Glutamatergic neuron (in vitro differentiated cells): ENCODE results near the gene TGM2. TPM values are rescaled to one million over a fixed set of nuclear protein-coding genes. Genes with fewer than 3 reads are reported as not detected.

Experiments
- DNase-seq: peaks from one replicate; pipeline ENCODE4 v3.0.0; 2022
- H3K27ac Mint-ChIP-seq: one replicate; pipeline ENCODE4 v1.8.0; 2020; ENCODE audit warnings: mild to moderate bottlenecking, mixed read lengths, inconsistent platforms; ENCODE audit not compliant: unreplicated experiment
- H3K27me3 Mint-ChIP-seq: one replicate; pipeline ENCODE4 v1.8.0; 2020; ENCODE audit warnings: mild to moderate bottlenecking, moderate library complexity, mixed read lengths, inconsistent platforms; ENCODE audit not compliant: unreplicated experiment
- H3K36me3 Mint-ChIP-seq: one replicate; pipeline ENCODE4 v1.8.0; 2020; ENCODE audit warnings: mild to moderate bottlenecking, mixed read lengths, inconsistent platforms; ENCODE audit not compliant: unreplicated experiment
- H3K4me1 Mint-ChIP-seq: one replicate; pipeline ENCODE4 v1.8.0; 2020; ENCODE audit warnings: mild to moderate bottlenecking, low read depth, mixed read lengths, inconsistent platforms; ENCODE audit not compliant: unreplicated experiment
- H3K4me3 Mint-ChIP-seq: one replicate; pipeline ENCODE4 v1.8.0; 2020; ENCODE audit warnings: mild to moderate bottlenecking, mixed read lengths, inconsistent platforms; ENCODE audit not compliant: unreplicated experiment
- H3K9me3 Mint-ChIP-seq: one replicate; pipeline ENCODE4 v1.8.0; 2020; ENCODE audit warnings: mild to moderate bottlenecking, moderate library complexity, mixed read lengths, inconsistent platforms; ENCODE audit not compliant: unreplicated experiment
- CTCF ChIP-seq: fragments of 200-600 bp; sonication (generic); IDR thresholded peaks from one replicate; pipeline ENCODE4 v1.5.0; 2021; ENCODE audit not compliant: partially characterized antibody, unreplicated experiment
- total RNA-seq: library from RNA; stranded (reverse); fragmentation: NEBNext Ultra II Directional; extraction: Animal tissue kit (Norgen Biotek cat#: 25700); gene quantifications from one replicate; pipeline ENCODE4 v1.2.1, GENCODE V29; 2021; ENCODE audit not compliant: unreplicated experiment

TGM2 gene
- total RNA-seq, 1 donor from 2014 or later = not detected

- peaks cover 1% of the 10 kb centered on the region for H3K9me3 Mint-ChIP-seq
- H3K27me3 Mint-ChIP-seq = peaks cover 1% of the 10 kb centered on the region
- H3K27ac Mint-ChIP-seq = no peak overlapping the region
- H3K4me1 Mint-ChIP-seq = peaks cover 7% of the 10 kb centered on the region
- no peak for DNase-seq
- H3K4me3 Mint-ChIP-seq = no peak overlapping the region
- H3K36me3 Mint-ChIP-seq = no peaks in the 10 kb centered on the region
- TF ChIP-seq CTCF = no peak
Observed at GRCh38 chr20:38129893-38130609, 35.0 kb downstream of the TGM2 start.

- no peak overlapping the region for H3K4me3 Mint-ChIP-seq
- peaks cover 7% of the 10 kb centered on the region for H3K4me1 Mint-ChIP-seq
- peaks cover 1% of the 10 kb centered on the region for H3K9me3 Mint-ChIP-seq
- TF ChIP-seq CTCF = no peak
- H3K27ac Mint-ChIP-seq = no peak overlapping the region
- no peak for DNase-seq
- H3K27me3 Mint-ChIP-seq = peaks cover 1% of the 10 kb centered on the region
- H3K36me3 Mint-ChIP-seq = no peaks in the 10 kb centered on the region
Observed at GRCh38 chr20:38129248-38129865, 35.7 kb downstream of the TGM2 start.

GRCh38 chr20:38128691-38129090 lies 36.4 kb downstream of the TGM2 start:
- no peak overlapping the region for H3K4me3 Mint-ChIP-seq
- H3K36me3 Mint-ChIP-seq = no peaks in the 10 kb centered on the region
- H3K27me3 Mint-ChIP-seq = peaks cover 1% of the 10 kb centered on the region
- peaks cover 1% of the 10 kb centered on the region for H3K9me3 Mint-ChIP-seq
- no peak for DNase-seq
- peaks cover 7% of the 10 kb centered on the region for H3K4me1 Mint-ChIP-seq
- H3K27ac Mint-ChIP-seq = no peak overlapping the region
- no peak for TF ChIP-seq CTCF

- DNase-seq = no peak
- peaks cover 1% of the 10 kb centered on the region for H3K9me3 Mint-ChIP-seq
- H3K27ac Mint-ChIP-seq = no peak overlapping the region
- H3K4me1 Mint-ChIP-seq = peaks cover 7% of the 10 kb centered on the region
- no peak for TF ChIP-seq CTCF
- no peak overlapping the region for H3K4me3 Mint-ChIP-seq
- peaks cover 1% of the 10 kb centered on the region for H3K27me3 Mint-ChIP-seq
- no peaks in the 10 kb centered on the region for H3K36me3 Mint-ChIP-seq
Observed at GRCh38 chr20:38127920-38128528, 37.0 kb downstream of the TGM2 start.
